ENCODE results near the gene CCDC152. TPM values are rescaled to one million over a fixed set of nuclear protein-coding genes. Genes with fewer than 3 reads are reported as not detected.
"Not testable (repeated sequence)": the region's sequence is repeated elsewhere in the genome, so short reads cannot be mapped to it uniquely, and the experiment has no call there.

Gene CCDC152
- total RNA-seq, 2 donors from 2014 or later, result 1.3 TPM; not detected in 1

DNA sequence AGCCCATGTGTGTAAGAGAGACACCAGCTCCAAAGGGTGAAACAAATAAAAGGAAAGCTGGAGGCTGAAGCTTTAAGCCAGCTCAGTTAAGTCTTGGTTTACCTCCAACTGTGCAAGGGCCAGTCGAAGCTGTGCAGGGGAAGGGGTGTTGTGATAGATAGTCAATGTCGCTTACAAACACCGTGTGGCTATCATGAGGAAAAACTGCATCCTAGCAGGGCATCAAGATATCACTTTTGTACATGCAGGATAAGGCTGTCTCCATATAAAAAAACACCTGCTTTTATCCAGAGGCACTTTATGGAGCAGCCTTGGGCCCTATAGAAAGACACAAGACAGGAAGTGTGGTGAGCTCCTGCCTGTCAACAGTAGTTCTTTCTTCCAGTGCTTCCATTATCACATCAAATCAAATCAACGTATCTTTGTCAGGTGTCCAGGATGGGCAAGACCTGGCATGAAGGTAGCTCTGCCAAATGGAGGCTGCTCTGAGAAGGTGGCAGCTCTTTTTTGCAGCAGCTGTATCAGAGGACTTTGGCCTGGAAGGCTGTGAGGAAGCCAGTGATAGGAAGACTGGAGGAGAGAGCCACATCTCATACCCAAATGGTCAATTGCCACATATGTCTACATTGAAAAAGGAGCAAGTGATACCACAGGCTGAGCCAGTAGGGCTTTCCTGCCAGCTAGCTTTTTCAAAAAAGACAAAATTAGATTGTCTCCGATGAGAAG is 84.4 kb downstream of the CCDC152 start:
- DNase-seq (no peak), ATAC-seq (no peak)
- no peak overlapping the region for H3K4me3 ChIP-seq
- WGBS, 2 donors, result 80 to 84% methylated on average over 5 of the region's 5 CpGs
- intact Hi-C loops (cut with DNase I), result no loop called here
- no peak overlapping the region for H3K27ac ChIP-seq
- TF ChIP-seq, protein P1, sequence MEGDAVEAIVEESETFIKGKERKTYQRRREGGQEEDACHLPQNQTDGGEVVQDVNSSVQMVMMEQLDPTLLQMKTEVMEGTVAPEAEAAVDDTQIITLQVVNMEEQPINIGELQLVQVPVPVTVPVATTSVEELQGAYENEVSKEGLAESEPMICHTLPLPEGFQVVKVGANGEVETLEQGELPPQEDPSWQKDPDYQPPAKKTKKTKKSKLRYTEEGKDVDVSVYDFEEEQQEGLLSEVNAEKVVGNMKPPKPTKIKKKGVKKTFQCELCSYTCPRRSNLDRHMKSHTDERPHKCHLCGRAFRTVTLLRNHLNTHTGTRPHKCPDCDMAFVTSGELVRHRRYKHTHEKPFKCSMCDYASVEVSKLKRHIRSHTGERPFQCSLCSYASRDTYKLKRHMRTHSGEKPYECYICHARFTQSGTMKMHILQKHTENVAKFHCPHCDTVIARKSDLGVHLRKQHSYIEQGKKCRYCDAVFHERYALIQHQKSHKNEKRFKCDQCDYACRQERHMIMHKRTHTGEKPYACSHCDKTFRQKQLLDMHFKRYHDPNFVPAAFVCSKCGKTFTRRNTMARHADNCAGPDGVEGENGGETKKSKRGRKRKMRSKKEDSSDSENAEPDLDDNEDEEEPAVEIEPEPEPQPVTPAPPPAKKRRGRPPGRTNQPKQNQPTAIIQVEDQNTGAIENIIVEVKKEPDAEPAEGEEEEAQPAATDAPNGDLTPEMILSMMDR (IDR thresholded peaks at IDR 0.05), result no peak
- TF ChIP-seq POLR2A (IDR thresholded peaks at IDR 0.05), result no peak
- H3K9me3 ChIP-seq, result no peaks in the 10 kb centered on the region
- H3K4me1 ChIP-seq, result peaks cover 23% of the 10 kb centered on the region
- no peaks in the 10 kb centered on the region for H3K36me3 ChIP-seq (replicated peaks in 1 of 2; ENCODE audit: insufficient read depth in 1 of 2, low read depth in 2 of 2)
- H3K27me3 ChIP-seq, result no peaks in the 10 kb centered on the region

DNA sequence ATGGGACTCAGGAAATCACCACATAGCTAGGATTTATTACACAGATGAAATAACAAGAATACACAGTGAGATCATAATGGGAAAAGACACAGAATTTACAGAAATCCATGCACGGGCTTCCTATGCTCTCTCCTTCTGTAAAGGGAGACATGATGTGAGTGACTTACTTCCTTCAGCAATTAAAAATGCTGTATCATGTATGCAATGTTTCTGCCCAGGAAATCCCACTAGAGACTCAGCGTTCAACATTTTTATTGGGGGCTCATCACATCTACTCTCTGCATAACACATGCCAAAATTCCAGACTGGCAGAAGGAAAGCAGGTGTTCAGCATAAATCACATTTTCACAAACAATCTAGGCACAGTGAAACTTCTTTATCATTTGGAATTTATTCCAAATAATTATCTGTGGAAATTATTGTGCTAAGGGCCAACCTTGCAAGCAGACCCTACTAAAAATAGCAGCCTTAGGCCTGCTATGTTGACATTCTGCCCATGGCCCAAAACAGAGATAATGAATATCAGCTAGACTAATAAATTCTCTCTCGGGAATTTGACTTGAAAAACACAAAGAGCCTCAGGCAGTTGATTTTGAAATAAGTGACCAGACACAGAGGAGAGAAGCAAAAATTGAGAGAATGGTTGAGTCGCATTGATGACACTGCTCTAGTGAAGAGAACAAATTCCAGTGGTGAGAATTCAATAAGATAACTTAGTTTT is 86.5 kb downstream of the CCDC152 start:
- H3K27ac ChIP-seq, result no peak overlapping the region
- DNase-seq (no peak), ATAC-seq (no peak)
- no peaks in the 10 kb centered on the region for H3K27me3 ChIP-seq
- TF ChIP-seq, protein P1 (IDR thresholded peaks at IDR 0.05), result no peak
- no peak for TF ChIP-seq POLR2A (IDR thresholded peaks at IDR 0.05)
- H3K9me3 ChIP-seq, result no peaks in the 10 kb centered on the region
- peaks cover 33% of the 10 kb centered on the region for H3K4me1 ChIP-seq
- no peaks in the 10 kb centered on the region for H3K36me3 ChIP-seq (replicated peaks in 1 of 2; ENCODE audit: insufficient read depth in 1 of 2, low read depth in 2 of 2)
- H3K4me3 ChIP-seq, result no peak overlapping the region
- intact Hi-C loops (cut with DNase I), result no loop called here
- WGBS, 2 donors, result 26 to 39% methylated on average over 4 of the region's 4 CpGs

DNA sequence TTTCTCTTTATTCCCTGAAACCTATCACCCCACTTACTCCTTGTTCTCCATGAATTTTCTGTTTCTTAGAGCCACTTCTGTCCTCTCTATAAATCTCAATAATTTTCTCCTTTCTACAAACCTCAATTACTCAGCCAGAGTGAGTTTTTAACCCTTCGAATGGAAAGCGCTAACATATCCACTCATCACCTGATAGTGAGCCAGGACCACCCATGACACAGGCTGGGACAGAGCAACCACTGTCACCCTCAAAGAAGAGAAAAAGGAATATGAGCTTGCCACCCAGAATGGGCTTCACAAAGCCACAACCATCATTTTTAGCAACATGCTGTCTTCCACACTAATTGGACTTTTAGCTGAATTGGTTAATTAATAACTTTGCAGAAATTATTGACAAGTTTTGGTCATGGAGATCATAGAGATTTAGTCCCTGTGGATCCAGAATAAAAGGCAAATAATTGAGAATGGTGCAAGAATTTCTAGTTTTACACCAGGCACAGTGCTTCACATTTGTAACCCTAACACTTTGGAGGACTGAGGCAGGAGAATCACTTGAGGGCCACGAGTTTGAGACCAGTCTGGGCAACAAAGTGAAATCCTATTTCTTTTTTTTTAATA is 87.2 kb downstream of the CCDC152 start:
- no peak overlapping the region for H3K27ac ChIP-seq
- H3K4me1 ChIP-seq, result peaks cover 33% of the 10 kb centered on the region
- intact Hi-C loops (cut with DNase I), result no loop called here
- H3K27me3 ChIP-seq, result no peaks in the 10 kb centered on the region
- no peaks in the 10 kb centered on the region for H3K36me3 ChIP-seq (replicated peaks in 1 of 2; ENCODE audit: insufficient read depth in 1 of 2, low read depth in 2 of 2)
- TF ChIP-seq, protein P1 (IDR thresholded peaks at IDR 0.05), result no peak
- no peak for TF ChIP-seq POLR2A (IDR thresholded peaks at IDR 0.05)
- DNase-seq (no peak), ATAC-seq (no peak)
- H3K9me3 ChIP-seq, result no peaks in the 10 kb centered on the region
- no peak overlapping the region for H3K4me3 ChIP-seq
- 77 to 82% methylated on average over 3 of the region's 3 CpGs for WGBS, 2 donors

- peaks cover 33% of the 10 kb centered on the region for H3K4me1 ChIP-seq
- H3K27ac ChIP-seq; H3K4me3 ChIP-seq; H3K27me3 ChIP-seq; DNase-seq; ATAC-seq; H3K9me3 ChIP-seq; H3K36me3 ChIP-seq (replicated peaks in 1 of 2; ENCODE audit: insufficient read depth in 1 of 2, low read depth in 2 of 2); intact Hi-C loops (cut with DNase I): not testable (repeated sequence)
- WGBS, 2 donors, result 95 to 98% methylated on average over 4 of the region's 4 CpGs
Observed at GRCh38 chr5:42844408-42844807, 87.8 kb downstream of the CCDC152 start.

- intact Hi-C loops (cut with DNase I), result no loop called here
- Histone ChIP-seq H3K9me3 (no peaks in the 10 kb centered on the region), H3K4me3 (no peak overlapping the region), H3K4me1 (peaks cover 15% of the 10 kb centered on the region), H3K36me3 (replicated peaks in 1 of 2; ENCODE audit: insufficient read depth in 1 of 2, low read depth in 2 of 2) (no peaks in the 10 kb centered on the region), H3K27me3 (no peaks in the 10 kb centered on the region), H3K27ac (no peak overlapping the region)
- TF ChIP-seq, protein P1 (IDR thresholded peaks at IDR 0.05), result no peak
- no peak for TF ChIP-seq POLR2A (IDR thresholded peaks at IDR 0.05)
- DNase-seq (no peak), ATAC-seq (no peak)
- 95 to 98% methylated on average over 2 of the region's 2 CpGs for WGBS, 2 donors
Observed at GRCh38 chr5:42848545-42848944, 91.9 kb downstream of the CCDC152 start.
